ENCODE data around the gene EMILIN2. TPM values are rescaled to one million over a fixed set of nuclear protein-coding genes. Genes with fewer than 3 reads are reported as not detected.

Gene EMILIN2
- total and polyA plus RNA-seq, 2 donors (not counting 3 experiments of a cell fraction or from before 2014, with no cell fraction given) = 9.4 to 13.4 TPM

GRCh38 chr18:2963048-2963447 lies 116.2 kb downstream of the EMILIN2 start:
- intact Hi-C loops (cut with micrococcal nuclease) (no loop called here), dilution Hi-C loops (cut with MboI; ENCODE audit: extremely low pct_ligation_motif_present, low sequenced_read_pairs) (no loop called here)
- no peak overlapping the region for H3K4me3 ChIP-seq (replicated peaks in 1 of 3; ENCODE audit: insufficient read depth in 1 of 3, low read depth in 1 of 3, low read length in 3 of 3)
- H3K9ac ChIP-seq (replicated peaks; ENCODE audit: extremely low read depth, insufficient read depth, low read length) = no peak overlapping the region
- CTCF ChIA-PET = interaction anchor here (0.7 to 2.9 kb wide), 6 partner anchors 14 to 100 kb away, joined by 3 to 18 read pairs (median 6); no protein-coding TSS in a partner anchor
- POLR2A ChIA-PET = no interaction called here
- no peaks in the 10 kb centered on the region for H3K9me3 ChIP-seq (replicated peaks; ENCODE audit: control insufficient read depth, insufficient read depth, low read length)
- no peaks in the 10 kb centered on the region for H3K27me3 ChIP-seq (ENCODE audit: control insufficient read depth in 2 of 2, insufficient read depth in 2 of 2, low read length in 2 of 2)
- H3K27ac ChIP-seq (ENCODE audit: insufficient read depth, low read depth, low read length) = no peak overlapping the region
- peaks cover 77% of the 10 kb centered on the region for H3K79me2 ChIP-seq (ENCODE audit: control insufficient read depth, insufficient read depth, low read length)
- FAIRE-seq = no peak
- TF ChIP-seq POLR2AphosphoS5 (IDR thresholded peaks at IDR 0.05; ENCODE audit: insufficient read depth, low read depth, low read length) (no peak), MYC (IDR thresholded peaks at IDR 0.05; ENCODE audit: low read depth, low read length) (no peak), CTCF (IDR thresholded peaks at IDR 0.05; ENCODE audit: extremely low read depth in 1 of 2, insufficient read depth in 1 of 2, low read depth in 1 of 2, low read length in 2 of 2) (no peak), GATA2 (IDR thresholded peaks at IDR 0.05; ENCODE audit: insufficient read depth, insufficient read length, low read depth, low read length) (no peak)
- no peaks in the 10 kb centered on the region for H4K20me1 ChIP-seq (replicated peaks; ENCODE audit: control insufficient read depth, extremely low read depth, insufficient read depth, low read length)
- H3K4me1 ChIP-seq (ENCODE audit: control insufficient read depth, extremely low read depth, insufficient read depth, low read length) = no peaks in the 10 kb centered on the region
- no peaks in the 10 kb centered on the region for H3K36me3 ChIP-seq (ENCODE audit: control insufficient read depth in 2 of 2, extremely low read depth in 1 of 2, insufficient read depth in 2 of 2, low read length in 2 of 2)
- DNase-seq (ENCODE audit: low read depth, low spot score) = no peak
- no peak overlapping the region for H3K4me2 ChIP-seq (ENCODE audit: insufficient read depth, low read length)
- no peak overlapping the region for H2AFZ ChIP-seq (ENCODE audit: low read depth, low read length)
- H3K9me1 ChIP-seq (replicated peaks; ENCODE audit: control insufficient read depth, extremely low read depth, insufficient read depth, low read length) = no peaks in the 10 kb centered on the region
- BruUV-seq (replicated peaks) = no TSS peak

GRCh38 chr18:2964361-2965010 lies 117.7 kb downstream of the EMILIN2 start:
- H3K9ac ChIP-seq (replicated peaks; ENCODE audit: extremely low read depth, insufficient read depth, low read length) = no peak overlapping the region
- H3K79me2 ChIP-seq (ENCODE audit: control insufficient read depth, insufficient read depth, low read length) = peaks cover 89% of the 10 kb centered on the region
- H3K9me3 ChIP-seq (replicated peaks; ENCODE audit: control insufficient read depth, insufficient read depth, low read length) = no peaks in the 10 kb centered on the region
- no peak overlapping the region for H2AFZ ChIP-seq (ENCODE audit: low read depth, low read length)
- intact Hi-C loops (cut with micrococcal nuclease) = no loop called here
- no peak for DNase-seq (ENCODE audit: low read depth, low spot score)
- ChIA-PET POLR2A (no interaction called here), CTCF (interaction anchor here (2.2 to 2.7 kb wide), 2 partner anchors 19 to 98 kb away, joined by 5 to 8 read pairs; no protein-coding TSS in a partner anchor)
- no peaks in the 10 kb centered on the region for H3K9me1 ChIP-seq (replicated peaks; ENCODE audit: control insufficient read depth, extremely low read depth, insufficient read depth, low read length)
- no peak overlapping the region for H3K27ac ChIP-seq (ENCODE audit: insufficient read depth, low read depth, low read length)
- no peaks in the 10 kb centered on the region for H3K4me1 ChIP-seq (ENCODE audit: control insufficient read depth, extremely low read depth, insufficient read depth, low read length)
- dilution Hi-C loops (cut with MboI; ENCODE audit: extremely low pct_ligation_motif_present, low sequenced_read_pairs) = no loop called here
- no peaks in the 10 kb centered on the region for H4K20me1 ChIP-seq (replicated peaks; ENCODE audit: control insufficient read depth, extremely low read depth, insufficient read depth, low read length)
- no peak for FAIRE-seq
- H3K36me3 ChIP-seq (ENCODE audit: control insufficient read depth in 2 of 2, extremely low read depth in 1 of 2, insufficient read depth in 2 of 2, low read length in 2 of 2) = no peaks in the 10 kb centered on the region
- H3K27me3 ChIP-seq (ENCODE audit: control insufficient read depth in 2 of 2, insufficient read depth in 2 of 2, low read length in 2 of 2) = no peaks in the 10 kb centered on the region
- BruUV-seq (replicated peaks) = no TSS peak
- no peak for TF ChIP-seq CTCF (IDR thresholded peaks at IDR 0.05; ENCODE audit: extremely low read depth in 1 of 2, insufficient read depth in 1 of 2, low read depth in 1 of 2, low read length in 2 of 2)
- no peak for TF ChIP-seq POLR2AphosphoS5 (IDR thresholded peaks at IDR 0.05; ENCODE audit: insufficient read depth, low read depth, low read length)
- TF ChIP-seq GATA2 (IDR thresholded peaks at IDR 0.05; ENCODE audit: insufficient read depth, insufficient read length, low read depth, low read length) = no peak
- TF ChIP-seq MAX (IDR thresholded peaks at IDR 0.05; ENCODE audit: insufficient read depth, insufficient read length) = no peak
- TF ChIP-seq POLR2A (IDR thresholded peaks at IDR 0.05; ENCODE audit: low read depth, low read length) = no peak
- no peak for TF ChIP-seq MYC (IDR thresholded peaks at IDR 0.05; ENCODE audit: low read depth, low read length)
- no peak for TF ChIP-seq EZH2 (IDR thresholded peaks at IDR 0.05; ENCODE audit: borderline replicate concordance, low read depth, low read length, severe bottlenecking)
- no peak for TF ChIP-seq FOS (IDR thresholded peaks at IDR 0.05; ENCODE audit: borderline replicate concordance, insufficient read depth, low read length)
- TF ChIP-seq JUN (IDR thresholded peaks at IDR 0.05; ENCODE audit: borderline replicate concordance, insufficient read depth, insufficient read length, low read depth) = no peak
- no peak overlapping the region for H3K4me3 ChIP-seq (replicated peaks in 1 of 3; ENCODE audit: insufficient read depth in 1 of 3, low read depth in 1 of 3, low read length in 3 of 3)
- H3K4me2 ChIP-seq (ENCODE audit: insufficient read depth, low read length) = no peak overlapping the region
